ENCODE measurements around the gene COL9A1.
A peak's percentile ranks its signal among the peaks of the same experiment; 100 is the strongest.

The COL9A1 gene

GRCh38 chr6:70221715-70222438, 81.0 kb downstream of the COL9A1 start:
- DNase-seq, result no peak

- peak; percentile 40 for DNase-seq
Measured at GRCh38 chr6:70221025-70221714, 81.7 kb downstream of the COL9A1 start.

GRCh38 chr6:70219943-70220613, 82.8 kb downstream of the COL9A1 start:
- DNase-seq, result no peak

- DNase-seq, result no peak
Measured at GRCh38 chr6:70216767-70217166, 86.1 kb downstream of the COL9A1 start.

- no peak for DNase-seq
Measured at GRCh38 chr6:70215460-70216108, 87.3 kb downstream of the COL9A1 start.

- no peak for DNase-seq
Measured at GRCh38 chr6:70210462-70210861, 92.4 kb downstream of the COL9A1 start.

GRCh38 chr6:70208235-70208790, 94.6 kb downstream of the COL9A1 start:
- no peak for DNase-seq

- no peak for DNase-seq
Measured at GRCh38 chr6:70198785-70199184, 104.1 kb downstream of the COL9A1 start.

- DNase-seq, result no peak
Measured at GRCh38 chr6:70196531-70196930, 106.4 kb downstream of the COL9A1 start.

- no peak for DNase-seq
Measured at GRCh38 chr6:70194421-70194820, 108.5 kb downstream of the COL9A1 start.

- DNase-seq, result no peak
Measured at GRCh38 chr6:70188202-70188601, 114.7 kb downstream of the COL9A1 start.

- DNase-seq, result no peak
Measured at GRCh38 chr6:70186461-70186860, 116.4 kb downstream of the COL9A1 start.

GRCh38 chr6:70184723-70185122, 118.2 kb downstream of the COL9A1 start:
- no peak for DNase-seq

- DNase-seq, result no peak
Measured at GRCh38 chr6:70183538-70183937, 119.3 kb downstream of the COL9A1 start.

- no peak for DNase-seq
Measured at GRCh38 chr6:70180901-70181599, 121.8 kb downstream of the COL9A1 start.

- no peak for DNase-seq
Measured at GRCh38 chr6:70180183-70180900, 122.5 kb downstream of the COL9A1 start.

- no peak for DNase-seq
Measured at GRCh38 chr6:70176842-70177550, 125.9 kb downstream of the COL9A1 start.

GRCh38 chr6:70175770-70176169, 127.1 kb downstream of the COL9A1 start:
- no peak for DNase-seq

- no peak for DNase-seq
Measured at GRCh38 chr6:70172252-70172651, 130.6 kb downstream of the COL9A1 start.

GRCh38 chr6:70171236-70171635, 131.6 kb downstream of the COL9A1 start:
- no peak for DNase-seq
